Choroid plexus epithelial cell (primary cell): ENCODE measurements around the gene MAPK8.

Experiments
- DNase-seq: peaks from one replicate; pipeline ENCODE4 v3.0.0-alpha.2; 2010; ENCODE audit warnings: low read depth
- H3K4me3 ChIP-seq: 2 replicates; pipeline ENCODE4 v1.5.1; 2011; ENCODE audit warnings: low read depth, mild to moderate bottlenecking, control low read depth, low read length, moderate library complexity
- CTCF ChIP-seq: conservative IDR thresholded peaks from 2 replicates; pipeline ENCODE4 v1.5.1; 2011; ENCODE audit warnings: low read depth, mild to moderate bottlenecking, control low read depth, inconsistent platforms, low read length, moderate library complexity

MAPK8 gene

GRCh38 chr10:48464871-48465736, 158.6 kb downstream of the MAPK8 start:
- TF ChIP-seq CTCF = no peak
- no peak for DNase-seq
- no peak overlapping the region for H3K4me3 ChIP-seq

- peak overlapping the region; percentile 51 for H3K4me3 ChIP-seq
These were observed 159.5 kb downstream of the MAPK8 start for GRCh38 chr10:48465860-48466521.

GRCh38 chr10:48466611-48467240, 160.2 kb downstream of the MAPK8 start:
- H3K4me3 ChIP-seq = peak overlapping the region; percentile 51
- TF ChIP-seq CTCF = no peak
- no peak for DNase-seq

More at GRCh38 chr10:48465860-48466521, 159.5 kb downstream of the MAPK8 start:
- no peak for TF ChIP-seq CTCF
- DNase-seq = no peak

- no peak overlapping the region for H3K4me3 ChIP-seq
- no peak for TF ChIP-seq CTCF
- no peak for DNase-seq
These were observed 161.2 kb downstream of the MAPK8 start for GRCh38 chr10:48467669-48468068.

GRCh38 chr10:48468130-48468790, 161.8 kb downstream of the MAPK8 start:
- no peak overlapping the region for H3K4me3 ChIP-seq
- no peak for TF ChIP-seq CTCF
- DNase-seq = no peak

GRCh38 chr10:48468866-48469511, 162.5 kb downstream of the MAPK8 start:
- H3K4me3 ChIP-seq = no peak overlapping the region
- DNase-seq = no peak
- TF ChIP-seq CTCF = no peak
